Astrocyte of the cerebellum (primary cell): ENCODE results near the gene NSMCE1.

Experiments used
- DNase-seq: peaks from one replicate; pipeline ENCODE4 v3.0.0-alpha.2; 2011; ENCODE audit warnings: low read depth
- H3K4me3 ChIP-seq: 2 replicates; pipeline ENCODE4 v1.5.1; 2011; ENCODE audit warnings: mild to moderate bottlenecking, low read depth, low read length, moderate library complexity
- CTCF ChIP-seq: IDR thresholded peaks from 2 replicates; pipeline ENCODE4 v1.5.1; 2012; ENCODE audit warnings: low read length, low read depth, moderate library complexity, mild to moderate bottlenecking; ENCODE audit errors: missing control alignments
- in situ Hi-C: cut with HindIII; loops from 2 replicates; pipeline ENCODE4 v1.10.0; 2017; ENCODE audit warnings: low sequenced_read_pairs

The NSMCE1 gene

GRCh38 chr16:27310576-27311447 lies 42.2 kb upstream of the NSMCE1 start:
- no peak overlapping the region for H3K4me3 ChIP-seq
- no peak for DNase-seq
- in situ Hi-C loops: no loop called here
- TF ChIP-seq CTCF: no peak

- DNase-seq: no peak
- no peak overlapping the region for H3K4me3 ChIP-seq
- no peak for TF ChIP-seq CTCF
- in situ Hi-C loops: no loop called here
Measured at GRCh38 chr16:27308792-27309191, 40.2 kb upstream of the NSMCE1 start.

GRCh38 chr16:27305839-27306442 lies 37.4 kb upstream of the NSMCE1 start:
- no peak for DNase-seq
- no peak for TF ChIP-seq CTCF
- H3K4me3 ChIP-seq: no peak overlapping the region
- in situ Hi-C loops: no loop called here

GRCh38 chr16:27304881-27305745 lies 36.5 kb upstream of the NSMCE1 start:
- DNase-seq: no peak
- in situ Hi-C loops: no loop called here
- H3K4me3 ChIP-seq: no peak overlapping the region
- no peak for TF ChIP-seq CTCF

- no peak overlapping the region for H3K4me3 ChIP-seq
- no peak for DNase-seq
- TF ChIP-seq CTCF: no peak
- in situ Hi-C loops: no loop called here
Measured at GRCh38 chr16:27304102-27304501, 35.5 kb upstream of the NSMCE1 start.
